Measurements from ENCODE around the gene LIN7C.

Gene LIN7C

DNA sequence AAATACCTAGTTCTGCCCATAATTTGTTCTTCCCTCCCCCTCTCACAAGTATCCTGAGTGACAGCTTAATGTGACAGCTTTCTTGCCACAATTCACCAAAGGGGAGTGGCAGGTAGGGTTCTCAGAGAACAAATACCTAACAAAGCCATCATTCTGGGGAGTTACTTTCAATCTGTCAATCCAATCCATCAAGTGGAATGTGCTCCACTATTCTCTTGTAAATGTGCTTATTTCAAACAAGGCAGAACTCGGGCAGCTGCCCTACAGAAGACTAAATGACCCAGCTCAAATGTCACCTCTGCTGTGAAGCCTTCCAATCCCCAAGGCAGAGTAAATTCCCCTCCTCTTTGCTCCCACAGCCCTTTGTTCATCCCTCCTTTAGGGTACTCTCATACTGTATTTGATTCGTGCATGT lies 61.8 kb downstream of the LIN7C start:
- DNase-seq: peak; percentile 32
